K562 (cell line): ENCODE measurements around the gene MYOZ1. TPM values are rescaled to one million over a fixed set of nuclear protein-coding genes. Genes with fewer than 3 reads are reported as not detected.

Experiments used
- CBX8 ChIP-seq: fragments of 200-600 bp; sonication (generic); IDR thresholded peaks from 2 replicates; pipeline ENCODE4 v1.6.1; 2012; ENCODE audit warnings: borderline replicate concordance, mixed run types, low read depth, mild to moderate bottlenecking, moderate library complexity, mixed read lengths, low read length, control low read depth, inconsistent platforms; ENCODE audit not compliant: poor library complexity, severe bottlenecking; ENCODE audit errors: extremely low read depth
- CC2D1A ChIP-seq: fragments of 450-650 bp; IDR thresholded peaks from 2 replicates; pipeline ENCODE4 v1.6.1; 2017; ENCODE audit warnings: mild to moderate bottlenecking
- DIDO1 ChIP-seq: fragments of 450-650 bp; IDR thresholded peaks from 2 replicates; pipeline ENCODE4 v1.6.1; 2016; ENCODE audit warnings: low read depth, missing biosample characterization, missing genetic modification characterization
- MEF2D ChIP-seq: conservative IDR thresholded peaks from 2 replicates; pipeline ENCODE4 v1.6.1; 2016; ENCODE audit warnings: low read depth, missing genetic modification characterization, missing compliant biosample characterization
- NR1H2 ChIP-seq: sonication (generic); formaldehyde crosslinking; IDR thresholded peaks from 2 replicates; pipeline ENCODE4 v1.4.0; 2020; ENCODE audit warnings: mild to moderate bottlenecking, missing genetic modification reagents
- NRF1 ChIP-seq, 2 experiments: fragments of 450-650 bp; IDR thresholded peaks in 1 of 2; conservative IDR thresholded peaks in 1 of 2; 2 replicates each; pipeline ENCODE4 v1.6.1; 2014; ENCODE audit warnings: mild to moderate bottlenecking in 2 of 2
- POU5F1 ChIP-seq: fragments of 150-350 bp; IDR thresholded peaks from 2 replicates; pipeline ENCODE4 v1.6.1; 2014; ENCODE audit warnings: borderline replicate concordance, low read length, low read depth, mild to moderate bottlenecking; ENCODE audit not compliant: partially characterized antibody
- RAD21 ChIP-seq, 2 experiments: fragments of 250-450 bp in 1 of 2; fragments of 450-650 bp in 1 of 2; sonication (Bioruptor Pico) in 1 of 2; formaldehyde crosslinking in 1 of 2; IDR thresholded peaks in 1 of 2; conservative IDR thresholded peaks in 1 of 2; 2 replicates each; pipeline versions ENCODE4 v1.4.0 to v1.8.0; 2020 to 2022; ENCODE audit warnings: mild to moderate bottlenecking in 2 of 2, moderate library complexity in 1 of 2
- SPI1 ChIP-seq: IDR thresholded peaks from 2 replicates; pipeline ENCODE4 v1.6.1; 2011; ENCODE audit warnings: low read depth, low read length, control low read depth, borderline replicate concordance
- U2AF1 ChIP-seq: fragments of 200-400 bp; formaldehyde crosslinking; optimal IDR thresholded peaks from 2 replicates; pipeline ENCODE3; 2017; ENCODE audit warnings: mild to moderate bottlenecking, low read depth, low read length, moderate library complexity
- ZBTB17 ChIP-seq: fragments of 450-650 bp; formaldehyde crosslinking; IDR thresholded peaks from 2 replicates; pipeline ENCODE4 v1.4.0; 2020; ENCODE audit warnings: mild to moderate bottlenecking
- ZC3H4 ChIP-seq: sonication (generic); formaldehyde crosslinking; IDR thresholded peaks from 2 replicates; pipeline ENCODE4 v1.9.0; 2021; ENCODE audit warnings: missing genetic modification reagents, borderline replicate concordance
- ZNF23 ChIP-seq: fragments of 250-450 bp; sonication (Bioruptor Pico); IDR thresholded peaks from 2 replicates; pipeline ENCODE4 v1.4.0; 2020; ENCODE audit warnings: mild to moderate bottlenecking
- ZNF232 ChIP-seq: sonication (generic); formaldehyde crosslinking; IDR thresholded peaks from 2 replicates; pipeline ENCODE4 v1.8.0; 2022; ENCODE audit warnings: mild to moderate bottlenecking, missing genetic modification reagents
- ZNF764 ChIP-seq: fragments of 250-450 bp; sonication (Bioruptor Pico); IDR thresholded peaks from 2 replicates; pipeline ENCODE4 v1.4.0; 2020; ENCODE audit warnings: low read depth, mild to moderate bottlenecking, moderate library complexity
- ZSCAN29 ChIP-seq: fragments of 450-650 bp; IDR thresholded peaks from 2 replicates; pipeline ENCODE4 v1.6.1; 2017
- polyA plus RNA-seq, 8 experiments: library from polyadenylated mRNA; depleted of rRNA in 4 of 8; stranded (reverse) in 5 of 8; unstranded in 3 of 8; fragments of >200 nt; fragmentation: Nextera tagmentation in 2 of 8; fragmentation: Illumina TruSeq in 1 of 8; extraction: Ambion mirVana in 2 of 8; extraction: Trizol in 1 of 8; gene quantifications; 2 replicates each; pipeline versions ENCODE4 v1.2.1 to v1.2.3, GENCODE V29; 2011 to 2014; ENCODE audit warnings: inconsistent platforms in 1 of 8, missing spikeins in 1 of 8
- total RNA-seq, 7 experiments: library from RNA; depleted of rRNA in 6 of 7; stranded (reverse); fragments of >200 nt in 6 of 7; fragmentation: Illumina TruSeq in 2 of 7; extraction: Trizol in 2 of 7; gene quantifications; 2 replicates each; pipeline versions ENCODE4 v1.2.1 to v1.2.3, GENCODE V29; 2011 to 2021; ENCODE audit warnings: low replicate concordance in 1 of 7
- TF ChIP-seq, protein P1 (sequence below): sonication (generic); formaldehyde crosslinking; IDR thresholded peaks from 2 replicates; pipeline ENCODE4 v1.8.0; 2022; ENCODE audit warnings: mild to moderate bottlenecking, low read depth, missing genetic modification reagents
- TF ChIP-seq, protein P2 (sequence below): sonication (generic); formaldehyde crosslinking; IDR thresholded peaks from 2 replicates; pipeline ENCODE4 v1.8.1; 2023; ENCODE audit warnings: missing genetic modification reagents, mild to moderate bottlenecking, borderline replicate concordance
- TF ChIP-seq, protein P3 (sequence below): fragments of 250-450 bp; sonication (Bioruptor Pico); IDR thresholded peaks from 2 replicates; pipeline ENCODE4 v1.5.0; 2020; ENCODE audit warnings: mild to moderate bottlenecking, borderline replicate concordance

MYOZ1 gene
- total and polyA plus RNA-seq, 9 of the 15 experiments (the other 6 are each of a cell fraction or from before 2014, with no cell fraction given) = 0.03 to 0.18 (median 0.07) TPM; not detected in 5

DNA sequence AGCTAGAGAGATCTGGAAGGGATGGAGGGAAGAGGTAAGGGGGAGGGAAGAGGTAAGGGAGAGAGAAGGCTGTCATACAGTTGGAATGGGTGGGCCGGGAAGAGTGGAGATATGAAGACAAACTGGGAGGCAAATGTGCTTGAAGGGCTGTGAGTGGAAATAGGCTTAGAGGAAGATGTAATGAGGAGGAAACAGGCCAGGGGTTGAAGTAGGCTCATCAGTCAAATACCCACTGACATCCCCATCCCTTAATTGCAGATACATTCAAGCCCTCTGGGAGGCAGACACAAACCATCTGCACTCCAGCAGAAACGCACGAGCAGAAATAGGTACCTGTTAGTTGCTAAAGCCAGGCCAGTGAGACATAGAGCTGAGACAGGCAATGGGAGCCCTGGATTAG, 12.4 kb upstream of the MYOZ1 start (continued):
- TF ChIP-seq, protein P1, sequence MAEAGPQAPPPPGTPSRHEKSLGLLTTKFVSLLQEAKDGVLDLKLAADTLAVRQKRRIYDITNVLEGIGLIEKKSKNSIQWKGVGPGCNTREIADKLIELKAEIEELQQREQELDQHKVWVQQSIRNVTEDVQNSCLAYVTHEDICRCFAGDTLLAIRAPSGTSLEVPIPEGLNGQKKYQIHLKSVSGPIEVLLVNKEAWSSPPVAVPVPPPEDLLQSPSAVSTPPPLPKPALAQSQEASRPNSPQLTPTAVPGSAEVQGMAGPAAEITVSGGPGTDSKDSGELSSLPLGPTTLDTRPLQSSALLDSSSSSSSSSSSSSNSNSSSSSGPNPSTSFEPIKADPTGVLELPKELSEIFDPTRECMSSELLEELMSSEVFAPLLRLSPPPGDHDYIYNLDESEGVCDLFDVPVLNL (CRISPR knock-in tag) = no peak
- TF ChIP-seq, protein P2, sequence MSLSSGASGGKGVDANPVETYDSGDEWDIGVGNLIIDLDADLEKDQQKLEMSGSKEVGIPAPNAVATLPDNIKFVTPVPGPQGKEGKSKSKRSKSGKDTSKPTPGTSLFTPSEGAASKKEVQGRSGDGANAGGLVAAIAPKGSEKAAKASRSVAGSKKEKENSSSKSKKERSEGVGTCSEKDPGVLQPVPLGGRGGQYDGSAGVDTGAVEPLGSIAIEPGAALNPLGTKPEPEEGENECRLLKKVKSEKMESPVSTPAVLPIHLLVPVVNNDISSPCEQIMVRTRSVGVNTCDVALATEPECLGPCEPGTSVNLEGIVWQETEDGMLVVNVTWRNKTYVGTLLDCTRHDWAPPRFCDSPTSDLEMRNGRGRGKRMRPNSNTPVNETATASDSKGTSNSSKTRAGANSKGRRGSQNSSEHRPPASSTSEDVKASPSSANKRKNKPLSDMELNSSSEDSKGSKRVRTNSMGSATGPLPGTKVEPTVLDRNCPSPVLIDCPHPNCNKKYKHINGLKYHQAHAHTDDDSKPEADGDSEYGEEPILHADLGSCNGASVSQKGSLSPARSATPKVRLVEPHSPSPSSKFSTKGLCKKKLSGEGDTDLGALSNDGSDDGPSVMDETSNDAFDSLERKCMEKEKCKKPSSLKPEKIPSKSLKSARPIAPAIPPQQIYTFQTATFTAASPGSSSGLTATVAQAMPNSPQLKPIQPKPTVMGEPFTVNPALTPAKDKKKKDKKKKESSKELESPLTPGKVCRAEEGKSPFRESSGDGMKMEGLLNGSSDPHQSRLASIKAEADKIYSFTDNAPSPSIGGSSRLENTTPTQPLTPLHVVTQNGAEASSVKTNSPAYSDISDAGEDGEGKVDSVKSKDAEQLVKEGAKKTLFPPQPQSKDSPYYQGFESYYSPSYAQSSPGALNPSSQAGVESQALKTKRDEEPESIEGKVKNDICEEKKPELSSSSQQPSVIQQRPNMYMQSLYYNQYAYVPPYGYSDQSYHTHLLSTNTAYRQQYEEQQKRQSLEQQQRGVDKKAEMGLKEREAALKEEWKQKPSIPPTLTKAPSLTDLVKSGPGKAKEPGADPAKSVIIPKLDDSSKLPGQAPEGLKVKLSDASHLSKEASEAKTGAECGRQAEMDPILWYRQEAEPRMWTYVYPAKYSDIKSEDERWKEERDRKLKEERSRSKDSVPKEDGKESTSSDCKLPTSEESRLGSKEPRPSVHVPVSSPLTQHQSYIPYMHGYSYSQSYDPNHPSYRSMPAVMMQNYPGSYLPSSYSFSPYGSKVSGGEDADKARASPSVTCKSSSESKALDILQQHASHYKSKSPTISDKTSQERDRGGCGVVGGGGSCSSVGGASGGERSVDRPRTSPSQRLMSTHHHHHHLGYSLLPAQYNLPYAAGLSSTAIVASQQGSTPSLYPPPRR (CRISPR knock-in tag) = no peak
- no peak for TF ChIP-seq SPI1
- TF ChIP-seq ZNF764 (CRISPR knock-in tag) = no peak
- peak; percentile 74 for TF ChIP-seq CC2D1A
- no peak for TF ChIP-seq CBX8
- TF ChIP-seq NRF1 (conservative IDR thresholded peaks at IDR 0.05 in 1 of 2, IDR thresholded peaks at IDR 0.05 in 1 of 2) = 0 out of 4 replicates have a peak, but pooled peaks of 1 of the 2 experiments have one; percentile 14
- TF ChIP-seq ZNF232 = no peak
- no peak for TF ChIP-seq DIDO1 (tag)
- TF ChIP-seq U2AF1 = no peak
- TF ChIP-seq, protein P3, sequence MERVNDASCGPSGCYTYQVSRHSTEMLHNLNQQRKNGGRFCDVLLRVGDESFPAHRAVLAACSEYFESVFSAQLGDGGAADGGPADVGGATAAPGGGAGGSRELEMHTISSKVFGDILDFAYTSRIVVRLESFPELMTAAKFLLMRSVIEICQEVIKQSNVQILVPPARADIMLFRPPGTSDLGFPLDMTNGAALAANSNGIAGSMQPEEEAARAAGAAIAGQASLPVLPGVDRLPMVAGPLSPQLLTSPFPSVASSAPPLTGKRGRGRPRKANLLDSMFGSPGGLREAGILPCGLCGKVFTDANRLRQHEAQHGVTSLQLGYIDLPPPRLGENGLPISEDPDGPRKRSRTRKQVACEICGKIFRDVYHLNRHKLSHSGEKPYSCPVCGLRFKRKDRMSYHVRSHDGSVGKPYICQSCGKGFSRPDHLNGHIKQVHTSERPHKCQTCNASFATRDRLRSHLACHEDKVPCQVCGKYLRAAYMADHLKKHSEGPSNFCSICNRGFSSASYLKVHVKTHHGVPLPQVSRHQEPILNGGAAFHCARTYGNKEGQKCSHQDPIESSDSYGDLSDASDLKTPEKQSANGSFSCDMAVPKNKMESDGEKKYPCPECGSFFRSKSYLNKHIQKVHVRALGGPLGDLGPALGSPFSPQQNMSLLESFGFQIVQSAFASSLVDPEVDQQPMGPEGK (CRISPR knock-in tag) = no peak
- no peak for TF ChIP-seq ZSCAN29
- TF ChIP-seq MEF2D (tag) = no peak
- TF ChIP-seq RAD21 (CRISPR knock-in tag; conservative IDR thresholded peaks at IDR 0.05 in 1 of 2, IDR thresholded peaks at IDR 0.05 in 1 of 2) = peak; percentile 88 to 94
- no peak for TF ChIP-seq ZNF23 (CRISPR knock-in tag)
- TF ChIP-seq NR1H2 = no peak
- no peak for TF ChIP-seq ZBTB17
- no peak for TF ChIP-seq POU5F1
- no peak for TF ChIP-seq ZC3H4 (CRISPR knock-in tag)
